ENCODE results near the gene LNX2.

The LNX2 gene

GRCh38 chr13:27658546-27658945 lies 38.2 kb upstream of the LNX2 start:
- no peaks in the 10 kb centered on the region for H3K27me3 ChIP-seq (ENCODE audit: control insufficient read depth, insufficient read depth, low read length)
- 0 out of 2 replicates have a peak, but pooled peaks cover 3% of the 10 kb centered on the region for H3K4me1 ChIP-seq (ENCODE audit: control insufficient read depth, insufficient read depth, low read length)
- H3K9ac ChIP-seq (ENCODE audit: low read length): no peak overlapping the region
- H3K9me3 ChIP-seq (ENCODE audit: control insufficient read depth, insufficient read depth, low read depth, low read length): no peaks in the 10 kb centered on the region
- no peak overlapping the region for H3K4me3 ChIP-seq (ENCODE audit: low read depth, low read length)
- H3K36me3 ChIP-seq (ENCODE audit: control insufficient read depth, insufficient read depth, low read length): no peaks in the 10 kb centered on the region
- H3K27ac ChIP-seq (ENCODE audit: low read depth, low read length): no peak overlapping the region

GRCh38 chr13:27657724-27658123 lies 37.4 kb upstream of the LNX2 start:
- no peaks in the 10 kb centered on the region for H3K27me3 ChIP-seq (ENCODE audit: control insufficient read depth, insufficient read depth, low read length)
- no peak overlapping the region for H3K4me3 ChIP-seq (ENCODE audit: low read depth, low read length)
- no peak overlapping the region for H3K27ac ChIP-seq (ENCODE audit: low read depth, low read length)
- H3K36me3 ChIP-seq (ENCODE audit: control insufficient read depth, insufficient read depth, low read length): no peaks in the 10 kb centered on the region
- H3K9me3 ChIP-seq (ENCODE audit: control insufficient read depth, insufficient read depth, low read depth, low read length): no peaks in the 10 kb centered on the region
- H3K9ac ChIP-seq (ENCODE audit: low read length): no peak overlapping the region
- H3K4me1 ChIP-seq (ENCODE audit: control insufficient read depth, insufficient read depth, low read length): 0 out of 2 replicates have a peak, but pooled peaks cover 3% of the 10 kb centered on the region

GRCh38 chr13:27654816-27655215 lies 34.5 kb upstream of the LNX2 start:
- Histone ChIP-seq H3K4me1 (ENCODE audit: control insufficient read depth, insufficient read depth, low read length) (0 out of 2 replicates have a peak, but pooled peaks cover 3% of the 10 kb centered on the region), H3K9ac (ENCODE audit: low read length) (no peak overlapping the region), H3K36me3 (ENCODE audit: control insufficient read depth, insufficient read depth, low read length) (peaks cover 24% of the 10 kb centered on the region), H3K4me3 (ENCODE audit: low read depth, low read length) (no peak overlapping the region), H3K9me3 (ENCODE audit: control insufficient read depth, insufficient read depth, low read depth, low read length) (peaks cover 10% of the 10 kb centered on the region), H3K27ac (ENCODE audit: low read depth, low read length) (no peak overlapping the region), H3K27me3 (ENCODE audit: control insufficient read depth, insufficient read depth, low read length) (no peaks in the 10 kb centered on the region)

- Histone ChIP-seq H3K27me3 (ENCODE audit: control insufficient read depth, insufficient read depth, low read length) (no peaks in the 10 kb centered on the region), H3K9ac (ENCODE audit: low read length) (no peak overlapping the region), H3K9me3 (ENCODE audit: control insufficient read depth, insufficient read depth, low read depth, low read length) (peaks cover 15% of the 10 kb centered on the region), H3K27ac (ENCODE audit: low read depth, low read length) (no peak overlapping the region), H3K4me1 (ENCODE audit: control insufficient read depth, insufficient read depth, low read length) (no peaks in the 10 kb centered on the region), H3K4me3 (ENCODE audit: low read depth, low read length) (no peak overlapping the region), H3K36me3 (ENCODE audit: control insufficient read depth, insufficient read depth, low read length) (peaks cover 32% of the 10 kb centered on the region)
Measured at GRCh38 chr13:27654059-27654458, 33.7 kb upstream of the LNX2 start.

GRCh38 chr13:27650312-27650711 lies 30.0 kb upstream of the LNX2 start:
- peaks cover 2% of the 10 kb centered on the region; the same call in 1 of the 2 replicates for H3K4me1 ChIP-seq (ENCODE audit: control insufficient read depth, insufficient read depth, low read length)
- no peak overlapping the region for H3K4me3 ChIP-seq (ENCODE audit: low read depth, low read length)
- H3K36me3 ChIP-seq (ENCODE audit: control insufficient read depth, insufficient read depth, low read length): peaks cover 42% of the 10 kb centered on the region
- H3K9ac ChIP-seq (ENCODE audit: low read length): no peak overlapping the region
- peaks cover 17% of the 10 kb centered on the region for H3K9me3 ChIP-seq (ENCODE audit: control insufficient read depth, insufficient read depth, low read depth, low read length)
- H3K27me3 ChIP-seq (ENCODE audit: control insufficient read depth, insufficient read depth, low read length): no peaks in the 10 kb centered on the region
- H3K27ac ChIP-seq (ENCODE audit: low read depth, low read length): no peak overlapping the region

- H3K9ac ChIP-seq (ENCODE audit: low read length): no peak overlapping the region
- peaks cover 13% of the 10 kb centered on the region for H3K36me3 ChIP-seq (ENCODE audit: control insufficient read depth, insufficient read depth, low read length)
- no peak overlapping the region for H3K4me3 ChIP-seq (ENCODE audit: low read depth, low read length)
- no peak overlapping the region for H3K27ac ChIP-seq (ENCODE audit: low read depth, low read length)
- no peaks in the 10 kb centered on the region for H3K27me3 ChIP-seq (ENCODE audit: control insufficient read depth, insufficient read depth, low read length)
- peaks cover 4% of the 10 kb centered on the region; the same call in 1 of the 2 replicates for H3K9me3 ChIP-seq (ENCODE audit: control insufficient read depth, insufficient read depth, low read depth, low read length)
- H3K4me1 ChIP-seq (ENCODE audit: control insufficient read depth, insufficient read depth, low read length): peaks cover 7% of the 10 kb centered on the region; the same call in 1 of the 2 replicates
Measured at GRCh38 chr13:27644302-27644701, 24.0 kb upstream of the LNX2 start.

GRCh38 chr13:27643334-27644132 lies 23.2 kb upstream of the LNX2 start:
- peaks cover 7% of the 10 kb centered on the region; the same call in 1 of the 2 replicates for H3K4me1 ChIP-seq (ENCODE audit: control insufficient read depth, insufficient read depth, low read length)
- H3K9me3 ChIP-seq (ENCODE audit: control insufficient read depth, insufficient read depth, low read depth, low read length): no peaks in the 10 kb centered on the region
- no peak overlapping the region for H3K4me3 ChIP-seq (ENCODE audit: low read depth, low read length)
- no peak overlapping the region for H3K9ac ChIP-seq (ENCODE audit: low read length)
- H3K36me3 ChIP-seq (ENCODE audit: control insufficient read depth, insufficient read depth, low read length): peaks cover 5% of the 10 kb centered on the region
- no peaks in the 10 kb centered on the region for H3K27me3 ChIP-seq (ENCODE audit: control insufficient read depth, insufficient read depth, low read length)
- H3K27ac ChIP-seq (ENCODE audit: low read depth, low read length): no peak overlapping the region

- no peak overlapping the region for H3K9ac ChIP-seq (ENCODE audit: low read length)
- H3K36me3 ChIP-seq (ENCODE audit: control insufficient read depth, insufficient read depth, low read length): no peaks in the 10 kb centered on the region
- no peaks in the 10 kb centered on the region for H3K9me3 ChIP-seq (ENCODE audit: control insufficient read depth, insufficient read depth, low read depth, low read length)
- no peak overlapping the region for H3K4me3 ChIP-seq (ENCODE audit: low read depth, low read length)
- H3K27me3 ChIP-seq (ENCODE audit: control insufficient read depth, insufficient read depth, low read length): no peaks in the 10 kb centered on the region
- peaks cover 7% of the 10 kb centered on the region; the same call in 1 of the 2 replicates for H3K4me1 ChIP-seq (ENCODE audit: control insufficient read depth, insufficient read depth, low read length)
- no peak overlapping the region for H3K27ac ChIP-seq (ENCODE audit: low read depth, low read length)
Measured at GRCh38 chr13:27641711-27642502, 21.6 kb upstream of the LNX2 start.

GRCh38 chr13:27639186-27639585 lies 18.9 kb upstream of the LNX2 start:
- no peaks in the 10 kb centered on the region for H3K36me3 ChIP-seq (ENCODE audit: control insufficient read depth, insufficient read depth, low read length)
- no peak overlapping the region for H3K4me3 ChIP-seq (ENCODE audit: low read depth, low read length)
- H3K9me3 ChIP-seq (ENCODE audit: control insufficient read depth, insufficient read depth, low read depth, low read length): no peaks in the 10 kb centered on the region
- H3K27ac ChIP-seq (ENCODE audit: low read depth, low read length): no peak overlapping the region
- no peaks in the 10 kb centered on the region for H3K27me3 ChIP-seq (ENCODE audit: control insufficient read depth, insufficient read depth, low read length)
- no peaks in the 10 kb centered on the region for H3K4me1 ChIP-seq (ENCODE audit: control insufficient read depth, insufficient read depth, low read length)
- H3K9ac ChIP-seq (ENCODE audit: low read length): no peak overlapping the region

GRCh38 chr13:27638521-27638920 lies 18.2 kb upstream of the LNX2 start:
- Histone ChIP-seq H3K36me3 (ENCODE audit: control insufficient read depth, insufficient read depth, low read length) (0 out of 2 replicates have a peak, but pooled peaks cover 2% of the 10 kb centered on the region), H3K9me3 (ENCODE audit: control insufficient read depth, insufficient read depth, low read depth, low read length) (no peaks in the 10 kb centered on the region), H3K9ac (ENCODE audit: low read length) (no peak overlapping the region), H3K27me3 (ENCODE audit: control insufficient read depth, insufficient read depth, low read length) (no peaks in the 10 kb centered on the region), H3K4me3 (ENCODE audit: low read depth, low read length) (no peak overlapping the region), H3K4me1 (ENCODE audit: control insufficient read depth, insufficient read depth, low read length) (no peaks in the 10 kb centered on the region), H3K27ac (ENCODE audit: low read depth, low read length) (no peak overlapping the region)

- Histone ChIP-seq H3K9ac (ENCODE audit: low read length) (no peak overlapping the region), H3K36me3 (ENCODE audit: control insufficient read depth, insufficient read depth, low read length) (peaks cover 6% of the 10 kb centered on the region; the same call in 1 of the 2 replicates), H3K4me1 (ENCODE audit: control insufficient read depth, insufficient read depth, low read length) (no peaks in the 10 kb centered on the region), H3K9me3 (ENCODE audit: control insufficient read depth, insufficient read depth, low read depth, low read length) (no peaks in the 10 kb centered on the region), H3K4me3 (ENCODE audit: low read depth, low read length) (no peak overlapping the region), H3K27ac (ENCODE audit: low read depth, low read length) (no peak overlapping the region), H3K27me3 (ENCODE audit: control insufficient read depth, insufficient read depth, low read length) (no peaks in the 10 kb centered on the region)
Measured at GRCh38 chr13:27638001-27638400, 17.7 kb upstream of the LNX2 start.

Data from HUES6 (cell line).